Kidney glomerular epithelial cell (primary cell): ENCODE data around the gene RCOR1.
A peak's percentile ranks its signal among the peaks of the same experiment; 100 is the strongest.

Source experiments
- DNase-seq: peaks from one replicate; lab custom pipeline; 2025; lab: John Stamatoyannopoulos, UW

RCOR1 gene

DNA sequence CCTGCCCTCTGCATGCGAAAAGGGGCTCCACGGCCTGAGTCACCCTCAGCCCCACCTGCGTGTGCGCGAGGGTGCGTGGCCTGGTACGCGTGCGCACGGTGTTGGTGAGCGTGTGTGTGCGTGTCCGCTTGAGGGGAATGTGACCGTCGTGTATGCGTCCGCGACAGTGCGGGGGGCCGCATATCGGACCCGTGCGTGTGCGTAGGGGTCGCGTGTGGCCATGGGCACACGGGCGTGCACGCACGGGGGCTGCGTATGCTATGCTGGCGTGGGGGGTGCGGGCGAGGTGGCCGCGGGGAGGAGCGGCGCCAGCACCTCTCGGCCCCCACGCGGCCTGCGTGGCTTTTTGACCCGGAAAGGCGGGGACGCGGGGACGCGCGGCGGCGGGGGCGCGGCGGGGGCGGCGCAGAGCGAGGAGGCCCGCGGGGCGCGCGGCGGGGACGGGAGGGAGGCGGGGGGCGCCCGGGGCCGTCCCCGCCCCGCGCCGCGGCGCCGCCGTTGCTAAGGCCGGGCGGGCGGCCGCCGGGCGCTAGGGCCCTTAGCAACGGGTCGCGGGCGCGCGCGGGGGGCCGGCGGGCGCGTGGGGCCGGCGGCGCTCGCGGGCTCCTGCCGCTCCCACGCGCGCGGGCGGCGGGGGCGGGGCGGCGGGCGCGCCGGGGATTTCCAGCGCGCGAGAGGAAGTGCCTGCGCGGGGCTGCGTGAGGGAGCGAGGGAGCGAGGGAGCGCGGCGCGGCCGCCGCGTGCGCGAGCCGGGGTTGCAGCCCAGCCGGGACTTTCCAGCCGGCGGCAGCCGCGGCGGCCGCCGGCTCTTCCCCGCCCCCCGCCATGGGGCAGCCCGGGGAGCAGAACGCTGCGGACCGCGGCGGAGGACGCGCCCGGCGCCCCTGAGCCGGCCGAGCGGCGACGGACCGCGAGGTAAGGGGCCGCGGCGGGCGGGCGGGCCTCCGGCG lies 184.6 kb downstream of the RCOR1 start, which contains the start of gene TRAF3:
Gene TRAF3, plus strand, starts transcription at position 689 of the 950 bp plus-strand sequence. CDS start 92,753 bp downstream, outside the sequence.
- peak; percentile 26 for DNase-seq

DNA sequence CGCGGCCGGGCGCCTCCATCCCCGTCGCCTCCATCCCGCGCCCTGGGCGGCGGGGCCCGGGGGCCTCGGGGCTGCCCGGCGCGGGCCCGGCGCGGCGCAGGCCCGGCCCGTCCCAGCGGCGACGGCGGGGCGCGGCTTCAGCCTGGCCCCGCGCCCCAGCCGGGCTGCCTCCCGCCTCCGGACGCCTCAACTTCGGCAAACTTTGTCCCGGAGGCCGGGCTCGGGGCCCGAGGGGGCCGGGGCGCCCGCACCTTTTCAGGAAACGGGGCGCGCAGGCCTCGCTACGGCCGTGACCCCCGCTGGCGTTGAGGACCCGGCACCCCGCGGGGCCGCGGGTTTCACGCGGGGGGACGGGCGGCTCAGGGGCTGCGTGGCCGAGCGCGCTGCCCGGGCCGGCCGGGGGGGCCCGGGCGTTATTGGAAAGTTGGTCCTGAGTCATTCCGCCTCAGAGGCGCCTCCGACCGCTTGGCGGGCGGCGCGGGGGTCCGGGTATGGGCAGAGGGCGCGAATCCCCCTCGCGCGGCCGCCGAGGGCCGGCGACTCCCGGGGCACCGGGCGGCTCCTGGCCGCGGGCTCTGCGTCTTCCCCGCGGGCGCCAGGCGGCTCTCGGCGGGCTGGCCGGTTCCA lies 185.4 kb downstream of the RCOR1 start:
- no peak for DNase-seq

DNA sequence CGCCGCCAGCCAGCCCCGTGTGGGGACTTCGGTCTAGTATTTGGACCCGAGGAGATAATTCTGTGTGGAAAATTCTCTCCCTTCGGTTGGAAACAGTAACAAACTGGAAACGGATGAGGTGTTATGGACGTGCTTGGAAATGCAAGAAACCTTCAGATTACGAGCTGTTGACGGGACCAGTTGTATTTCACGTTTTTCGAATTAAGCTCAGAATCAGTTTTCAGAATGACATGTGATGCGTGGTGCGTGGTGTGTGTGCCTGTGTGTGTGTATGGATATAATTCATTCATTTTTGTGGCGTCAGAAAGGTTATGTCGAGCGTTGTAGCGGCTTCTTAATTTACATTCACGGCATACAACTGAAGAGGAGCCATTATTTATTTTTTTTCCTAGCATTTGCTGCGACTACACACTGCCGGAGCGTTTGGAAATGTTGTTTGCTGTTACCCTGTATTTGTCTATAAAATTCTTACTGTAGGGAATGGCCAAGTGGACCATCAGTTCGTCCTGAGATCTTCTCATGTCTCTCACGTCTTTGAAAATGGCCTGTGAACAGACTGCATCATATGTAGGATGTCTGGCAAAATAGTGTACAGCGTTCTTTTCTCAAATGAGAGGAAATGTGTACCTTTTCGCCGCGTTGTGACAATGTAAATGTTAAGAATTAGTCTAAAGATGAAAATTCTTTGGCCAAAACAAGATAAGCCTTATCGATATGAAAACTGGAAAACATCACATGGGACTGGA lies 186.1 kb downstream of the RCOR1 start:
- no peak for DNase-seq

DNA sequence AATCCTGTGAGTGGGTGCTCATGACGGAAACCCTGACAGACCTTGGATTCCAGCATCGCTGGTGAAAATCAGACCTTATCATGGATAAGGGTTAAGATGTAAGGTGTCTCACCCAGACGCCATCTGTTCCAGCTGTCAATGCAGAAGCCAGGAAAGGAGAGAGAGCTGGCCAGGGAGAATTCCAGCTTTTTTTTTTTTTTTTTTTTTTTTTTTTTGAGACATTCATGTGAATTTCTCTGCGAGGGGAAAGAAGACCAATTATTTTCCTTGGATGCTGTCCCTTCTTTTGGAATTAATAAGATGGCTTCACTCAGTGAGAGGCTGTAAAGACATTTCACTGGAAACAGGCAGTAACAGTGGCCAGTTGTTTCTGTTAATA lies 186.6 kb downstream of the RCOR1 start:
- DNase-seq: no peak

DNA sequence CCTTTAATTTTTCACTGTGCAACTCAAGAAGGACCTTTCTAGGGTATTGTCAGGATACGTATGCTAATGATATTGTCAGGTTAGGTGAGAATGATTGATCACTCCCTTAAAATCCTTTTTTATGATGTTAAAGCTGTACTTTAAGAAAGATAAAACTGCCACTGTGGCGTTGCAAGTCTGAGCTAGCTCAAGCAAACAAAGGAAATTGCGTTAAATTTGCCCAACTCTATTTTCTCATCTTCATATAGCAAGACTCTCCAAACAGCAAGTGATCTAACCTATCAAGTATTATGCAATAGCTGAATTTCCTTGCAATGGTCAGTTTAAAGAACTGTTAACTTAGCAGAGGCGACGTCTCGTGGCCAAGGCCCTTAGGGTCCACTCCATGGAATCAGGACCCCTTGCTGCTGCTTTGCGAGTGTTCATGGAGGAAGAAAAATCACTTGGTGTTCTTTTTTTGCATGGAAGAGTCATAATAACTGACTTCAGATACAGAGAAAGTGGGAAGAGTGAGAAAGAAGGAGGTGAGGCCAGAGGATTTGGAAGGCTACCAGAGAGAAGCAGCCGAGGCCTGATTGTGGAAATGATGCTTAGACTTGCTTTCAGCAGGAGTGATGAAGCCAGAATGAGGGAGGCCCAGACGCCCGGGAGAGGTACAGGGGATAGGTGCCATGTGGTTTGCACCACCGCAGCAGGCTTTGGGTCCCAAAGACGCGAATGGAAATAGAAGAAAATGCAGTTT lies 187.3 kb downstream of the RCOR1 start:
- no peak for DNase-seq
